Kidney (tissue), 14 donors: ENCODE results near the gene RASGEF1C. TPM values are rescaled to one million over a fixed set of nuclear protein-coding genes. Genes with fewer than 3 reads are reported as not detected.
"Not testable (repeated sequence)": the region's sequence is repeated elsewhere in the genome, so short reads cannot be mapped to it uniquely, and the experiment has no call there.

Experiments
- DNase-seq, 5 donors: peaks; one replicate each; pipeline ENCODE4 v3.0.0-alpha.2; 2013 to 2020
- FAIRE-seq: peaks from 2 replicates; lab custom pipeline; 2012; peaks lifted over from hg19 to GRCh38; lab: Jason Lieb, UNC
- H3K27ac ChIP-seq, 2 donors: one replicate each; pipeline ENCODE4 v1.7.0; 2013; ENCODE audit warnings: low read depth in 2 of 2, low read length in 2 of 2, inconsistent platforms in 1 of 2
- H3K27me3 ChIP-seq: one replicate; pipeline ENCODE4 v1.7.1; 2013; ENCODE audit warnings: low read length, inconsistent platforms; ENCODE audit not compliant: control insufficient read depth, insufficient read depth
- H3K36me3 ChIP-seq, 3 donors: one replicate each; pipeline versions ENCODE4 v1.7.0 to v1.7.1; 2013; ENCODE audit warnings: low read length in 3 of 3, control low read depth in 1 of 3, inconsistent platforms in 1 of 3; ENCODE audit not compliant: insufficient read depth in 3 of 3, control insufficient read depth in 2 of 3
- H3K4me1 ChIP-seq, 3 donors: one replicate each; pipeline versions ENCODE4 v1.7.0 to v1.7.1; 2013; ENCODE audit warnings: low read length in 3 of 3, inconsistent platforms in 1 of 3, low read depth in 1 of 3; ENCODE audit not compliant: control insufficient read depth in 2 of 3, insufficient read depth in 2 of 3
- H3K4me3 ChIP-seq, 3 donors: one replicate each; pipeline versions ENCODE4 v1.7.0 to v1.8.1; 2013; ENCODE audit warnings: low read length in 3 of 3, control low read depth in 1 of 3, inconsistent platforms in 1 of 3
- H3K9ac ChIP-seq, 3 donors: one replicate each; pipeline versions ENCODE4 v1.7.0 to v1.7.1; 2013; ENCODE audit warnings: low read length in 3 of 3, control low read depth in 1 of 3, inconsistent platforms in 1 of 3
- H3K9me3 ChIP-seq, 3 donors: one replicate each; pipeline versions ENCODE4 v1.7.0 to v1.7.1; 2013; ENCODE audit warnings: low read length in 3 of 3, control low read depth in 1 of 3, inconsistent platforms in 1 of 3; ENCODE audit not compliant: control insufficient read depth in 2 of 3, insufficient read depth in 1 of 3
- intact Hi-C: fragments of 100-400 bp; cut with DNase I; formaldehyde crosslinking; loops from one replicate; pipeline ENCODE4 v1.11.1; 2022
- polyA plus RNA-seq: library from polyadenylated mRNA; stranded (reverse); fragments of 350-450 nt; fragmentation: Illumina TruSeq; extraction: RNeasy Lipid Tissue Mini Kit (QIAGEN cat#74804); gene quantifications from one replicate; pipeline ENCODE4 v1.2.3, GENCODE V29; 2014; ENCODE audit warnings: low read depth, low replicate concordance; ENCODE audit not compliant: insufficient read depth
- total RNA-seq: library from RNA; stranded (reverse); fragmentation: NEBNext Ultra II Directional; extraction: Animal tissue kit (Norgen Biotek cat#: 25700); gene quantifications from one replicate; pipeline ENCODE4 v1.2.1, GENCODE V29; 2021
- TF ChIP-seq, protein P1 (sequence below): IDR thresholded peaks from 3 replicates; pipeline ENCODE4 v1.5.1; 2012; ENCODE audit warnings: mild to moderate bottlenecking, moderate library complexity, borderline replicate concordance; ENCODE audit not compliant: insufficient read depth; ENCODE audit errors: extremely low read depth
- donor health status: control.
- donor health status: control.
- donor health status: control.
- donor health status: control.
- donor health status: control.
- donor health status: DM: yes; HTN: yes; CAD: no.
- donor health status: Normal renal cell carcinoma (clear cell type).

The RASGEF1C gene
- total and polyA plus RNA-seq, 2 donors from 2014 or later: 0.15 to 0.16 TPM

DNA sequence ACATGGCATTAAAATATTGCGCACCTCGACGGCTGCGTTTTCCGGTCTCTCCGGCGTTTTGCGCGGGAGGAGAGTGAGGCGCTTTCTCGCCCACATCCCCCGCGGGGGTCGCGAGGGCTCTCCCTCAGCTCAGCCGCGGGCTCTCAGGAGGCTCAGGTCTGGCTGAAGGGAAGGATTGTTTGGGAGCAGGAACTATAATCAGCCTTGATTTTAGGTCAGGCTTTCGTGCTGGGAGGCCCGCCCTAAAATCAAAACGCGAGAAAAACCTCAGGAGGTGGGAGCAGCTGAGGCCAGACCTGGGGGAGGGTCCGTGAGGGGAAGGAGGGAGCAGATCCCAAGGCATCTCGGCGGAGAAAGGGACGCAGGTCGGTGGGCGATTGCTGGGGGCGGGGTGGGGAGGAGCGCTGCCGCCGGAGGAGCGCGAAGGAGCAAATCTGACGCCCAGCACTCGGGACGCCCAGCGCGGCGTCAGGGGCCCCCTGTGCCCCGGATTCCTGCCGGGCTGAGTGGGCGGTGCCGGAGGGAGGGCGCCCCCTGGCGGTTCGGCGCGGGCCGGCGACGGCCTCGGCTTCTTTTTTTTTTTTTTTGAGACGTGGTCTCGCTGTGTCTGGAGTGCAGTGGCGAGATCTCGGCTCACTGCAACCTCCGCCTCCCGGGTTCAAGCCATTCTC, 118.8 kb downstream of the RASGEF1C start:
- no peaks in the 10 kb centered on the region for H3K27me3 ChIP-seq
- peak overlapping the region in 1 of 2 donors; percentile 37 for H3K27ac ChIP-seq
- H3K4me1 ChIP-seq: peaks cover 0 to 8% (median 3%) of the 10 kb centered on the region in 3 donors
- peak; percentile 85 to 94 (median 89) for DNase-seq
- FAIRE-seq: no peak
- TF ChIP-seq, protein P1, sequence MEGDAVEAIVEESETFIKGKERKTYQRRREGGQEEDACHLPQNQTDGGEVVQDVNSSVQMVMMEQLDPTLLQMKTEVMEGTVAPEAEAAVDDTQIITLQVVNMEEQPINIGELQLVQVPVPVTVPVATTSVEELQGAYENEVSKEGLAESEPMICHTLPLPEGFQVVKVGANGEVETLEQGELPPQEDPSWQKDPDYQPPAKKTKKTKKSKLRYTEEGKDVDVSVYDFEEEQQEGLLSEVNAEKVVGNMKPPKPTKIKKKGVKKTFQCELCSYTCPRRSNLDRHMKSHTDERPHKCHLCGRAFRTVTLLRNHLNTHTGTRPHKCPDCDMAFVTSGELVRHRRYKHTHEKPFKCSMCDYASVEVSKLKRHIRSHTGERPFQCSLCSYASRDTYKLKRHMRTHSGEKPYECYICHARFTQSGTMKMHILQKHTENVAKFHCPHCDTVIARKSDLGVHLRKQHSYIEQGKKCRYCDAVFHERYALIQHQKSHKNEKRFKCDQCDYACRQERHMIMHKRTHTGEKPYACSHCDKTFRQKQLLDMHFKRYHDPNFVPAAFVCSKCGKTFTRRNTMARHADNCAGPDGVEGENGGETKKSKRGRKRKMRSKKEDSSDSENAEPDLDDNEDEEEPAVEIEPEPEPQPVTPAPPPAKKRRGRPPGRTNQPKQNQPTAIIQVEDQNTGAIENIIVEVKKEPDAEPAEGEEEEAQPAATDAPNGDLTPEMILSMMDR: peak; percentile 82
- H3K9ac ChIP-seq: peak overlapping the region in 1 of 3 donors; percentile 81
- no peaks in the 10 kb centered on the region for H3K9me3 ChIP-seq
- intact Hi-C loops: no loop called here
- H3K36me3 ChIP-seq: no peaks in the 10 kb centered on the region
- H3K4me3 ChIP-seq: peak overlapping the region; percentile 44 to 68 (median 58)

- H3K27me3 ChIP-seq, intact Hi-C loops: not testable (repeated sequence)
These were observed 119.4 kb downstream of the RASGEF1C start for GRCh38 chr5:180089628-180090027.

DNA sequence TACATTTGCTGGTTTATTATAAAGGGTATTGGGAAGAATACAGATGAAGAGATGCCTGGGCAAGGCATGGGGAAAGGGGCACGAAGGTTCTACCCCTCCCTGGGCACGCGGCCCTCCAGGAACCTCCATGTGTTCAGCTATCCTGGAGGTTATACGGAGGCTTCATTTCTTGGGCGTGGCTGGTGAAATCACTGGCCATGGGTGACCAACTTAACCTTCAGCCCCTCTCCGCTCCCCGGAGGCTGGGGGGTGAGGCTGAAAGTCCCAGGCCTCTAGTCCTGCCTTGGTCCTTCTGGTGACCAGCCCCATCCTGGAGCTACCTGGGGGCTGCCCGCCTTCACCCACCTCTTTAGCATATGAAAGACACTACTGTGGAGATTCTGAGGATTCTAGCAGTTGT, 120.5 kb downstream of the RASGEF1C start:
- no peaks in the 10 kb centered on the region for H3K27me3 ChIP-seq
- H3K9ac ChIP-seq: no peak overlapping the region
- H3K27ac ChIP-seq: no peak overlapping the region
- H3K4me3 ChIP-seq: no peak overlapping the region
- FAIRE-seq (no peak), DNase-seq (peak in 1 of 5 donors; percentile 35)
- TF ChIP-seq, protein P1: no peak
- no peaks in the 10 kb centered on the region for H3K9me3 ChIP-seq
- no peaks in the 10 kb centered on the region for H3K36me3 ChIP-seq
- H3K4me1 ChIP-seq: peaks cover 0 to 8% (median 3%) of the 10 kb centered on the region in 3 donors
- intact Hi-C loops: no loop called here

More at GRCh38 chr5:180089628-180090027, 119.4 kb downstream of the RASGEF1C start:
- not testable (repeated sequence) for H3K9me3 ChIP-seq, H3K4me1 ChIP-seq, H3K36me3 ChIP-seq, H3K27ac ChIP-seq, H3K9ac ChIP-seq, FAIRE-seq
- H3K4me3 ChIP-seq: peak overlapping the region in 2 of 3 donors; percentile 44 to 68
- peak in 1 of 5 donors; percentile 43 for DNase-seq

DNA sequence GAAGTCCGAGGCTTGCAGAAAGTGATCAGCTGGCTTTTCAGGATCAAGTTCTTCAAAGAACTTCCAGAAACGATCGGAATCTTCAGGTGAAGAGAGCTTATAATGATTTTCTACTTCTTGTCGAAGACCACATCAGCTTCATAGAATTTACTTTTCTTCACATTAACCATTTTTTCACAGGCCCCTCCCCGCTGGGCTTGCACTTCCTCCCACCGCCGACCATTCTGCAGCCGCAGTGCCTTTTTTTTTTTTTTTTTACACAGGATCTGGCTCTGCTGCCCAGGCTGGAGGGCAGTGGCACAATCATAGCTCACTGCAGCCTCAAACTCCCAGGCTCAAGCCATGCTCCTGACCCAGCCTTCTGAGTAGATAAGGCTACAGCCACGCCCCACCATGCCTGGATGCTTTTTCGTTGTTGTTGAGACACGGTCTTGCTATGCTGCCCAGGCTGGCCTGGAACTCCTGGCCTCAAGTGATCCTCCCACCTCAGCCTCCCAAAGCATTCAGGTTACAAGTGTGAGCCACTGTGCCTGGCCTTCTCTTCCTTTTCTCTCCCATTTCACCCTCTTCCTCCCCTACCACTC, 122.1 kb downstream of the RASGEF1C start:
- Histone ChIP-seq H3K4me1 (peaks cover 0 to 8% (median 3%) of the 10 kb centered on the region in 3 donors), H3K9me3 (no peaks in the 10 kb centered on the region), H3K4me3 (no peak overlapping the region), H3K36me3 (no peaks in the 10 kb centered on the region), H3K9ac (no peak overlapping the region), H3K27me3 (no peaks in the 10 kb centered on the region), H3K27ac (no peak overlapping the region)
- peak in 1 of 5 donors; percentile 16 for DNase-seq
- FAIRE-seq: no peak
- TF ChIP-seq, protein P1: no peak
- intact Hi-C loops: no loop called here
